LoVo (cell line): ENCODE results near the gene ADARB1.

Source experiments
- DNase-seq: peaks from one replicate; pipeline ENCODE4 v3.0.0-alpha.2; 2016; ENCODE audit warnings: low spot score

The ADARB1 gene

DNA sequence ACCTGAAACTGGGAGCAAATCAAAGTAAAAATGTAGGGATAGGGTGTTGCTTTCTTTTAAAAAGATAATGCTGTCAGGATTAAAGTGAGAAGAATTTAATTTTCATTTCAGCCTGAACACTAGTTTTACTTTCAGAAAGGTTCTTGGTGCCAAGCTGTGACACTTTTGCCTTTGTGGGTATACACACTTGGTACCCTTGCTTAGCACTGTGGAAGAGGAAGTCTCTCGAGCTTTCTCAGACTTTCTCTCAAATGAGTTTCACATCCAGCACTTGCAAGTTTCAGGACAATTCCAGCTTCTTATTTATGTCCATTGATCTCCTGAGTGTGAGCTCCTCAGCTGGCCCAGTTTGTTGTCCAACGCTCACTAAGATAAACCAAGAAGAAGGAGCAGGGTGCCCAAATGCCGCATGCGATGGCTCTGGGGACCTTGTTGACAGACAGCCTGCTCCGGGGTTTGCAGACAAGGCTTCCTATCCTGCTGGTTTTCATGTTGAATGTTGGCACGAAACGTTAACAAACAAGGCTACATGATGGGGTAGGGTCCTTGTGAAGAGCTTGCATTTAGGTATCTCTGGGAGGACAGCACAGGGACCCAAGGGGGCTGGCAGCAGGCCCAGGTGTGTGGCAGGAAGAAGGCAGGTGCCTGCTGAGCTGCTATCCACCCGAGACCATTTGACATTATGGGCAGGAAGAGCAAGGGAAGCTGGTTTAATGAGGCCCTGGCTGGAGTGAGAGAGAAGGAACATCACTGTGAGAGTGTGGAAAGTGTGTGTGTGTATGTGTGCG lies 133.7 kb downstream of the ADARB1 start:
- no peak for DNase-seq

DNA sequence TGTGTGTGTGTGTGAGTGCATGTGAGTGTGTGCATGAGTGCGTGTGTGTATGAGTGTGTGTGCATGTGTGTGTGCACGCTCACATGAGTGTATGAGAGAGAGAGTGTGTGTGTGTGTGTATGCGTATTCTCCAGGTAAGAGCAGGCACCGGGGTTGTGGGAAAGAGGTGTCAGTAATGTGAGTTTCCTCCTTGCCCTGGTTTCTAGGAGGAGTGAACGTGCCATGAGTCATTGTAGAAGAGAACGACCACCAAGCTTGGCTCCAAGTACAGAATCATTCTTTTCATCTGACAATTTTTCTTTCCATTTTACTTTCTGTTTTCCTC lies 134.2 kb downstream of the ADARB1 start:
- DNase-seq, result no peak

DNA sequence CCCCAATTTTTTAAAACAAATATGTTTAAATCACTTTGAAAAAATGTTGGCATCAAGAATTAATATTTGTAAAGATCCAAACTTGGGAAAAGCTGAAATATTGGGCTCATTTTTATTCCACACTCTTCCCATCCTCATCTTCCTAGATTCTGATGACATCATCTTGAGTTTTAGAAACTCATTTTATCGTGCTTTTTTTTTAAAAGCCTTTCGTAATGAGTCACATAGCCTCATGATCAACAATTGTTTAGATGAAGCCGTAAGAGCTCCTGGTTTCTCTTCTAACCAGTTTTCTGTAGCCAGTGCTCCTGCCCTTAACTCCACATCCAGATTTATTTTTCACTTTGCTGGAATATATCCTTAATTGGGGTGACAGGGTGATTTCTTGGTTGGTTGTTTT lies 134.7 kb downstream of the ADARB1 start:
- no peak for DNase-seq

DNA sequence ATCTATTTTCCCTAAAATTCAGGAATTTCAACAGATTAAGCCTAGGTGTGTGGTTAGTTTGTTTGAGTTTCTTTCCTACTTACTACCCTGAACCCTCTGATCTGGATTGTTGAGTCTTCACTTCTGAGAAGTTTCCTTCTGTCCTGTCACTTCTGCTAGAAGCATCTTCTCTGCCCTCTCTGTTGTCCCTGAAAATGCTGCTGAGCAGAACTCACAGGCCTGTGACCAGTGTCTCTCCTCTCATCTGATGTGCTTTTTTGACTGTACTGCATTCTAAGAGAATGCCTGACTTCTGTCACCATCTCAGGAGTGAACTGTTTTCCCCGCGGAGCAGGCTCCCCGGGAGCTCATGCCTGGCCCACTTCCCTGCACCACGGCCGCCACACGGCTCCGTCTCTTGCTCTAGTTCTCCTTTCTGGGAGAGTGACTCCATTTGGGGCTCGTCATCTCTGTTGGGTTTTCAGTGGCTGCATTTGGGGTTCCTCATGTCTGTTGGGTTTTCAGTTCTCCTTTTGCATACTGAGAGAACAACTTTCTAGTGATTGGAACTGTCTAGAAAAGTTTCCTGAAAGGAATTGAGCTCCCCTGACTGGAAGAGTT lies 135.4 kb downstream of the ADARB1 start:
- DNase-seq, result no peak

DNA sequence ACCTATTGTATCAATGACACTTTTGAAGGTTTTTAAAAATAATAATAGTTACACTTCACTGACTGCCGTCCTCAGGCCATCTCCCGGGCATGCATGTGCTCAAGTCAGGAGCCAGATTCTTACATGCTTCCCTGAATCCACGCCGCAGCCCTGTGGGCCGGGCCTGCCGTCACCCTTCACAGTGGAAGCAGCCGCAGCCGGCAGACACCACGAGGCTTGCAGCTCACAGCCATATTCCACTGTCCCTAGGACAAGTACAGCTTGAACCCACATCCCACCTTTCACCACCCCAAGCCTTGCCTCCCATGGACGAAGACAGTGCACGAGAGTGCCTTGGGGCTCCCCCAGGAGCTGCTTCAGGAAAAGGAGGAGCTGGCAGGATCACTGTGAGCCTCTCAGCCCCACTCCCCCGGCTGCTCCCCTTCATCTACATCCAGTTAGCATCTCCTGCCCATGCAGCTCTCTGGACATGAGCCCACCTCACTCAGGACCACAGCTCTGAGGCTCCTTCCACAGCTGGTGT lies 136.1 kb downstream of the ADARB1 start:
- DNase-seq, result no peak

- no peak for DNase-seq
Observed at GRCh38 chr21:45211661-45212060, 137.3 kb downstream of the ADARB1 start.

DNA sequence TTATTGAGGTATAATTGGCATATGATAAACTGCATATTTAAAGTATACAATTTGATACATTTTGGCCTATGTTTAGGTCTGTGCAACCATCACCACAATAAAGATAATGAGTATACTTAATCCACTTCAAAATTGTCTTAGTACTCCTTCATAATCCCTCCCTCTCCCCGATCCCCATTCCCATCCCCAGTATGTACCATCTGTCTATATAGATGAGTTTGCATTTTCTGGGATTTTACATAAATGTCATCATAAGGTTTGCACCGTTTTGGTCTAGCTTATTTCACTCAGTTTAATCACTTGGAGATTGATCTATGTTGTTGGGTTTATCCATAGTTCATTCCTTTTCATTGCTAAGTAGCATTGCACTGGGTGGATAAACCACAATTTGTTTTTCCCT lies 139.0 kb downstream of the ADARB1 start:
- no peak for DNase-seq

GRCh38 chr21:45215213-45215612 lies 140.8 kb downstream of the ADARB1 start:
- no peak for DNase-seq

GRCh38 chr21:45217010-45217409 lies 142.6 kb downstream of the ADARB1 start:
- DNase-seq, result no peak

GRCh38 chr21:45219517-45219916 lies 145.1 kb downstream of the ADARB1 start:
- DNase-seq, result no peak

DNA sequence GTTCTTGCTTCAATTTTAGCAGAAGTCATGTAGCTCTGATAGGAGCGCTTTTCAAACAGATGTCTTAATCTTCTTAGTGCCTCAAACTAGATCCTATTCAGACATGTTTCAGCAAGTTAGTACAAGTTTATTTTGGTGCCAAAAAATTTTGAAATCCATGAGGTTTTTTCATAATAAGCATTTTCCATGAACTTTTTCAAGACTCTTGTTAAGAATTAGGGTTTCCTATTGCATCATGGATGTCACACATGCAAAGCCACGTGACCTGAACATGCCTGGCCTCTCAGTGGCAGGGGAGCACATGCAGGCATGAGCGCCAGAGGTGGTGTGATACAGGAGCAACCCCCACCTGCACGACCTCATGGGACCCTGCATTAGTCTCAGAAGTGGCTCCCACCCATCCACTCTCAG lies 145.7 kb downstream of the ADARB1 start:
- no peak for DNase-seq

DNA sequence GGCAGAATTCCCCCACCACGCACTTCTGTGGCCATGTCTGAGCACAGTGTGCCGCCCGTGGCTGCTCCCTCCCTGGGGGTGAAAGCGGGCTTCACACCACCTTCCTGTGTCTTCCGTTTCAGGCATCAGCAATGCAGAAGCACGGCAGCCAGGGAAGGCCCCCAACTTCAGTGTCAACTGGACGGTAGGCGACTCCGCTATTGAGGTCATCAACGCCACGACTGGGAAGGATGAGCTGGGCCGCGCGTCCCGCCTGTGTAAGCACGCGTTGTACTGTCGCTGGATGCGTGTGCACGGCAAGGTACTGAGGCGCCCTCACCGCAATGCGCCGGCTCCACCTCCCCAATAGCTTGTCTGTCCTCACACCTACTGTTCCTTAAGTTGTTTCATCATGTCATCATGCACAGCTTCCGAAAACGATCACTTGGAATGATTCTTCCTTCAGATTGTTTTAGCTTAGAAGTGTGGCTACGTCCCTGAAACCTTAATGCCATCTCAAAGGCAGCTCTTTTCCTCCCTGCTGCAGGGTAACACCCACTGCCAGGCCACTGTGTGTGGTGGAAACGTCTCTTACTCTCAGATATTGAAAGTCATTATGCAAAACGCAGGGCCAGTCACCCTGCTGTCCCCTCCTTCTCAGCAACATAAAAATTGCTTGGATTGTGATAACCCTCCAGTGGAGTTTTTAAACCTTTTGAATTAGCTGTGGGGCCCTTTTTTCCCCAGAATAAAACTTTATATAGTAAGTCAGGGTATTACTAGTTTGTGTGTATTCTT lies 146.5 kb downstream of the ADARB1 start:
- no peak for DNase-seq

GRCh38 chr21:45222001-45222400 lies 147.6 kb downstream of the ADARB1 start:
- DNase-seq, result no peak

DNA sequence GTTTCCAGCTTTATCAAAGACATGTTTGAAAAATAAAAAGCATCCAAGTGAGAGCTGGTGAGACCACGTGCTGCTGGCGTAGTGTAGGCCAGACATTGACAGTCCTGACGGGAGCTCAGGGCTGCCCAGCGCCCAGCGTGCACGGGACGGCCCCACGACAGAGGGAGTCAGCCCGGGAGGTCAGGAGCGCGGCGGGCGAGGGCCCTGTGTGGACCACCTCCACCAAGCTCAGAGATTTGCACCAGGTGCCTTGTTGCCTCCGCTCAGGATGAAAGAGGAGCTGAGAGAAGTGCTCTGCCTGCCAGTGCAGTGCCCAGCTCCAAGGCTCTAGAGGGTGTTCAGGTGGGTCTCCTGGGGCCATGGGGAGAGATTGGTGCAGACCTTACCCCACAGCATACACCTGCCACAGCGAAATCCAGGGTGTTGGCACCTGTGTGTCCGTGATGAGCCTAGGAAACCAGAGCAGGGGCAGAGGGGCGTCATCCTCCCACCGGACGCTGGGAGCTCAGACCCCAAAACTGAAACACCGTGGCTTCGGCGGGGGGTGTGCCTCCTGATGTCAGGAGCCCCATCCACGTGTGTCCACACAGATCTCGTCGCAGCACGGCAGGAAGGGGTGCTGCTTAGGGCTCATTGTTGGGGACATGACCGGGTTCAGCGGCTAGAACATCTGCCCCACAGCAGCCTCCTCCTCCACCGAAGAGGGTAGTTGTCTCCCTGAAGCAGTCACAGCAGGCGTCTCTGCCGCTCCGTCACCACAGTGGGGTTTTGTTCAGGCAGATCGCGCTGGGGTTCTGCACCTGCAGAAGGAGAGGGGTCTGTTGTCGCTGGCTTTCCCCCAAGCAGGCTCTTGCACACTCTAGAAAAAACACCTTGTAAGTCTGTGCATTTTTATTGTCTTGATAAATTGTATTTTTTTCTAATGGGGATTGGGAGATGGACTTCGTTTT lies 149.1 kb downstream of the ADARB1 start:
- no peak for DNase-seq

DNA sequence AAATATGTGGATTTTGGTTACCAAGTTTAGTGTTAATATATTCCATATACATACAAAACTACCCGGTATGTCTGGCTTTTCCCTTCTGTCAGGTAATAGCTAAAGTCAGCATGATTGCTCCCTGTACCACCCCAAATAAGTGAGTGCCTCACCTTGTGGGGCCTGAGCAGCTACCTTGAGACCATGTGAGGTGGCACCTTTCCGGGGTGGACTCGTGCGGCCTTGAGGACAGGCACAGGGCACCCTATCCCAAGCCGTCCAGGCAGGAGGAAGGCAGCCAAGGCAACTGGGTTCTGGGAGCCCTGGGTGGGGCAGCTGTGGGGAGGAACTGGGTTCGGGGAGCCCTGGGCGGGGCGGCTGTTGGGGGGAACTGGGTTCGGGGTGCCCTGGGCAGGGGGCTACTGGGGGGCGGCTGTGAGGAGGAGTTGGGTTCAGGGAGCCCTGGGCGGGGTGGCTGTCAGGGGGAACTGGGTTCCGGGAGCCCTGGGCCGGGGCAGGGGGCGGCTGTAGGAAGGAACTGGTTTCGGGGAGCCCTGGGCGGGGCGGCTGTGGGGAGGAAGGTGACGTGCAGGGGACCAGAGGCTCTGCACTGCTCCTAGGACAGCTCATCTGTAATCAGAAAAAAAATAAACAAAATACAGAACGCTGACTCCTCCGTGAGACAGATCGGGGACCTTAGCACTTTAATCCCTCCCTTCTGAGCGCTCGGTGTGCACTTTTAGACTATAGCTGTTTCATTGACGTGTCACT lies 150.0 kb downstream of the ADARB1 start:
- DNase-seq, result no peak

- DNase-seq, result no peak
Observed at GRCh38 chr21:45225041-45225740, 150.8 kb downstream of the ADARB1 start.

DNA sequence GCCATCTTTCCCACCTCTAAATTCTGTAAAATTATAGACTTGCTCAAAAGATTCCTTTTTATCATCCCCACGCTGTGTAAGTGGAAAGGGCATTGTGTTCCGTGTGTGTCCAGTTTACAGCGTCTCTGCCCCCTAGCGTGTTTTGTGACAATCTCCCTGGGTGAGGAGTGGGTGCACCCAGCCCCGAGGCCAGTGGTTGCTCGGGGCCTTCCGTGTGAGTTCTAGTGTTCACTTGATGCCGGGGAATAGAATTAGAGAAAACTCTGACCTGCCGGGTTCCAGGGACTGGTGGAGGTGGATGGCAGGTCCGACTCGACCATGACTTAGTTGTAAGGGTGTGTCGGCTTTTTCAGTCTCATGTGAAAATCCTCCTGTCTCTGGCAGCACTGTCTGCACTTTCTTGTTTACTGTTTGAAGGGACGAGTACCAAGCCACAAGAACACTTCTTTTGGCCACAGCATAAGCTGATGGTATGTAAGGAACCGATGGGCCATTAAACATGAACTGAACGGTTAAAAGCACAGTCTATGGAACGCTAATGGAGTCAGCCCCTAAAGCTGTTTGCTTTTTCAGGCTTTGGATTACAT lies 151.5 kb downstream of the ADARB1 start:
- no peak for DNase-seq

- DNase-seq, result no peak
Observed at GRCh38 chr21:45226540-45227326, 152.4 kb downstream of the ADARB1 start.

- no peak for DNase-seq
Observed at GRCh38 chr21:45227735-45228134, 153.4 kb downstream of the ADARB1 start.
